ENCODE data around the gene ANKFY1.

GRCh38 chr17:4152471-4152870 lies 111.3 kb downstream of the ANKFY1 start:
- TF ChIP-seq CTCF (IDR thresholded peaks at IDR 0.05) (no peak), POLR2A (IDR thresholded peaks at IDR 0.05) (no peak)

Data from body of pancreas (tissue), 4 donors.